HFF-Myc (cell line): Measurements from ENCODE around the gene EYS.

Experiments
- DNase-seq: peaks from one replicate; pipeline ENCODE4 v3.0.0-alpha.2; 2011; ENCODE audit warnings: low read depth; ENCODE audit errors: extremely low read depth
- H3K4me3 ChIP-seq: replicated peaks from 2 replicates; pipeline ENCODE4 v1.5.1; 2011; ENCODE audit warnings: low read depth, mild to moderate bottlenecking, control low read depth, low read length
- CTCF ChIP-seq: IDR thresholded peaks from 2 replicates; pipeline ENCODE4 v1.5.1; 2012; ENCODE audit warnings: mild to moderate bottlenecking, low read depth, low read length, control low read depth; ENCODE audit errors: missing control alignments

EYS gene

GRCh38 chr6:64486578-64487351 lies 1220.3 kb downstream of the EYS start:
- no peak for TF ChIP-seq CTCF
- no peak for DNase-seq

GRCh38 chr6:64483956-64484499 lies 1223.0 kb downstream of the EYS start:
- H3K4me3 ChIP-seq: no peak overlapping the region
- DNase-seq: no peak
- TF ChIP-seq CTCF: no peak

More at GRCh38 chr6:64486578-64487351, 1220.3 kb downstream of the EYS start:
- no peak overlapping the region for H3K4me3 ChIP-seq

GRCh38 chr6:64482631-64483030 lies 1224.4 kb downstream of the EYS start:
- no peak overlapping the region for H3K4me3 ChIP-seq
- no peak for TF ChIP-seq CTCF
- DNase-seq: no peak

- no peak for TF ChIP-seq CTCF
- H3K4me3 ChIP-seq: no peak overlapping the region
- no peak for DNase-seq
These were observed 1227.9 kb downstream of the EYS start for GRCh38 chr6:64479134-64479533.

- no peak overlapping the region for H3K4me3 ChIP-seq
- TF ChIP-seq CTCF: no peak
- DNase-seq: no peak
These were observed 1229.6 kb downstream of the EYS start for GRCh38 chr6:64477391-64477790.

GRCh38 chr6:64476935-64477334 lies 1230.1 kb downstream of the EYS start:
- no peak for TF ChIP-seq CTCF
- H3K4me3 ChIP-seq: no peak overlapping the region
- no peak for DNase-seq
